GM23248 (cell line): Measurements from ENCODE around the gene ZBP1. TPM values are rescaled to one million over a fixed set of nuclear protein-coding genes. Genes with fewer than 3 reads are reported as not detected.

Experiments
- DNase-seq: peaks from one replicate; pipeline ENCODE4 v3.0.0-alpha.2; 2015
- H2AFZ ChIP-seq: fragments of 200-600 bp; sonication (generic); 2 replicates; pipeline ENCODE4 v1.6.1; 2016; ENCODE audit warnings: antibody characterized with exemption
- H3F3A ChIP-seq: fragments of 200-600 bp; sonication (generic); 2 replicates; pipeline ENCODE4 v1.6.1; 2016; ENCODE audit warnings: mild to moderate bottlenecking, antibody characterized with exemption, mixed run types; ENCODE audit not compliant: insufficient read depth
- H3K27ac ChIP-seq: fragments of 200-600 bp; sonication (generic); 2 replicates; pipeline ENCODE4 v1.5.1; 2016; ENCODE audit warnings: mild to moderate bottlenecking
- H3K27me3 ChIP-seq: fragments of 200-600 bp; sonication (generic); replicated peaks from 2 replicates; pipeline ENCODE4 v1.6.1; 2016; ENCODE audit warnings: mild to moderate bottlenecking; ENCODE audit not compliant: insufficient read depth
- H3K36me3 ChIP-seq: fragments of 200-600 bp; sonication (generic); 2 replicates; pipeline ENCODE4 v1.6.1; 2016; ENCODE audit warnings: low read depth, mild to moderate bottlenecking
- H3K4me1 ChIP-seq: fragments of 200-600 bp; sonication (generic); 2 replicates; pipeline ENCODE4 v1.6.1; 2016; ENCODE audit warnings: mild to moderate bottlenecking; ENCODE audit not compliant: insufficient read depth
- H3K4me2 ChIP-seq: fragments of 200-600 bp; sonication (generic); one replicate; pipeline ENCODE4 v1.6.1; 2016; ENCODE audit warnings: mild to moderate bottlenecking; ENCODE audit not compliant: unreplicated experiment
- H3K4me3 ChIP-seq: fragments of 200-600 bp; sonication (generic); 2 replicates; pipeline ENCODE4 v1.5.1; 2016; ENCODE audit warnings: mild to moderate bottlenecking
- H3K79me2 ChIP-seq: fragments of 200-600 bp; sonication (generic); 2 replicates; pipeline ENCODE4 v1.6.1; 2016; ENCODE audit warnings: mild to moderate bottlenecking; ENCODE audit not compliant: insufficient read depth
- H3K9ac ChIP-seq: fragments of 200-600 bp; sonication (generic); 2 replicates; pipeline ENCODE4 v1.6.1; 2016; ENCODE audit warnings: mild to moderate bottlenecking
- H3K9me2 ChIP-seq: fragments of 200-600 bp; sonication (generic); 2 replicates; pipeline ENCODE4 v1.6.1; 2016; ENCODE audit warnings: mixed run types, mild to moderate bottlenecking, moderate library complexity; ENCODE audit not compliant: insufficient read depth
- H3K9me3 ChIP-seq: fragments of 200-600 bp; sonication (generic); one replicate; pipeline ENCODE4 v1.6.1; 2017; ENCODE audit warnings: low read depth
- H4K20me1 ChIP-seq: fragments of 200-600 bp; sonication (generic); 2 replicates; pipeline ENCODE4 v1.6.0; 2016; ENCODE audit not compliant: insufficient read depth
- EZH2 ChIP-seq: fragments of 200-600 bp; sonication (generic); IDR thresholded peaks from 2 replicates; pipeline ENCODE4 v1.6.1; 2018; ENCODE audit warnings: antibody characterized with exemption, mild to moderate bottlenecking; ENCODE audit not compliant: insufficient read depth, poor library complexity, severe bottlenecking
- EZH2phosphoT487 ChIP-seq: fragments of 200-600 bp; sonication (generic); IDR thresholded peaks from 2 replicates; pipeline ENCODE4 v1.6.1; 2018; ENCODE audit warnings: antibody characterized with exemption, moderate library complexity, mild to moderate bottlenecking, low read depth; ENCODE audit not compliant: insufficient read depth
- WGBS, 2 experiments: methylation state at CpG; one replicate each; pipeline ENCODE4 v1.1.6; 2015 to 2017; ENCODE audit warnings: low lambda C conversion rate in 2 of 2, low coverage in 1 of 2; ENCODE audit errors: missing lambda C conversion rate in 2 of 2; 5-methylcytosine and 5-hydroxymethylcytosine counted together
- in situ Hi-C: fragments of 300-500 bp; cut with MboI; formaldehyde crosslinking; loops from 2 replicates; pipeline ENCODE4 v1.15.0; 2020
- polyA plus RNA-seq: library from polyadenylated mRNA; unstranded; fragments of >200 nt; fragmentation: Nextera tagmentation; extraction: Ambion mirVana; gene quantifications from 2 replicates; pipeline ENCODE4 v1.2.1, GENCODE V29; 2016
- total RNA-seq: library from RNA; depleted of rRNA; stranded (reverse); fragments of >200 nt; shearing (Covaris generic); gene quantifications from 2 replicates; pipeline ENCODE4 v1.2.3, GENCODE V29; 2014

The ZBP1 gene
- total and polyA plus RNA-seq, 2 experiments from 2014 or later: not detected

DNA sequence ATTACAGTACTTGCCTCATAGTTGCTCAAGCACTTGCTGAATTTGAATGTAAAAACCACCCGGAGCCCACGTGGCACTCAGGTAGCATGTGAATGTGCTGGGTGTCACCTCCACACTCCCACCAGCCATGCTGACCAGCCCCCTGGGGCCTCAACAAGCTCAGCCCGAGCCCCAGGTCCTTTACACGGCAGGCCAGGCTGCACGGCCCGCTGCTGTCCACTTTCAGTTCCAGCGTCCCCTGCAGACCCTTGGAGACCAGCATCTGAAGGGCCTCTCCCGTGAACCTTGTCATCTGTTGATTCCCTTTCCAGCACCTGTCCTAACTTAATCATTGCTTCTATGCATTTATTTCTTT, 33.3 kb upstream of the ZBP1 start:
- WGBS, 2 experiments: 93 to 94% methylated on average over 8 of the region's 8 CpGs
- H3K79me2 ChIP-seq: no peaks in the 10 kb centered on the region
- H3K9me3 ChIP-seq: no peaks in the 10 kb centered on the region
- H3K4me3 ChIP-seq: no peak overlapping the region
- in situ Hi-C loops: no loop called here
- no peaks in the 10 kb centered on the region; the same call in 1 of the 2 replicates for H3K36me3 ChIP-seq
- no peaks in the 10 kb centered on the region for H3F3A ChIP-seq
- TF ChIP-seq EZH2 (no peak), EZH2phosphoT487 (no peak)
- no peak overlapping the region for H3K27ac ChIP-seq
- no peak overlapping the region for H2AFZ ChIP-seq
- no peak overlapping the region for H3K4me2 ChIP-seq
- DNase-seq: no peak
- no peaks in the 10 kb centered on the region for H3K4me1 ChIP-seq
- no peak overlapping the region for H3K9ac ChIP-seq
- H4K20me1 ChIP-seq: no peaks in the 10 kb centered on the region
- H3K27me3 ChIP-seq: no peaks in the 10 kb centered on the region
- H3K9me2 ChIP-seq: no peaks in the 10 kb centered on the region

DNA sequence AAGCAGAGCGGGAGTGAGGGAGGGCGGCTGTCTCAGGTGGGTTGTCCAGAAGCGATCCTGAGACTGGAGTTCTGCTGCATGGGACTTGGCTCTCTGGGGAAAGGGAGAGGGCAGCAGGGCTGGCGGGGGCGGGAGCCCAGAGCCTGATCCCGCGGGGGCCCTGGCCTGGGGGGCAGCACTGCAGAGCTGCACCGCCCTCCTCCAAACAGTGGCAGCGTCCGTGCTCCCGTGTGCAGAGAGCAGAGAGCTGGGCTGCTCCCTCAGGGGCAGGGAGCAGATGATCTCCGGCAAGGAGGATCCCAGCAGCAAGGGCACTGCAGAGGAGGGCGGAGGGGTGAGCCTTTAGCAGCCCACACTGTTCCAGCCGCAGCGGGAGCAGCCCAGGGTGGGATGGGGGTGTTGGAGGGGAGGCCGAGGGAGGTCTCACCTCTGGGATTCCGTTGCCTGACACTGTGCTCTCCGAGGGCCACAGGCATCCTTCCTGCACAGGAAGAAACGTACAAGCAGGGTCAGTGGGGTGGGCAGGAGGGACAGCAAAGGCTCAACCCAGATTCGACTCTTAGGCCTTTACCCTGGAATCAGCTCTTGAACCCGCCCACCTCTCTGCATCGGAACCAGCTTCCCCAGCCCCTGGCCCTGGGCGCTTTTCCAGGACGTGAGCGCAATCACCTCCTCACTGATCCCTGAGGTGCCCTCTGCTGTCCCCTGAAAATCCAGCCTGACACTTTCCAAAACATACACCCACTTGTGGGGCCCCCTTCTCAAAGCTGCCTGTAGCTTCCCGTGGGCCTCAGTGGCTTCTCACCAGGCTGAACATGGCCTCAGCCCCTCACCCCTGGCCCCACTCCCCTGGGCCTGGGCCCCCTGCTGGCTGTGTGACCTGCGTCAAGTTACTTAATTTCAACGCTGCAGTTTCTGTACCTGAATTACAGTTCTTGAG, 32.6 kb upstream of the ZBP1 start:
- WGBS, 2 experiments: 92 to 96% methylated on average over 17 to 26 of the region's 28 CpGs
- Histone ChIP-seq H3K4me2 (no peak overlapping the region), H3K9me3 (no peaks in the 10 kb centered on the region), H3F3A (no peaks in the 10 kb centered on the region), H4K20me1 (no peaks in the 10 kb centered on the region), H3K79me2 (no peaks in the 10 kb centered on the region), H3K4me3 (no peak overlapping the region), H3K9ac (no peak overlapping the region), H2AFZ (no peak overlapping the region), H3K9me2 (no peaks in the 10 kb centered on the region), H3K27ac (no peak overlapping the region), H3K27me3 (no peaks in the 10 kb centered on the region), H3K36me3 (no peaks in the 10 kb centered on the region; the same call in 1 of the 2 replicates), H3K4me1 (no peaks in the 10 kb centered on the region)
- no peak for TF ChIP-seq EZH2phosphoT487
- TF ChIP-seq EZH2: no peak
- no peak for DNase-seq
- in situ Hi-C loops: no loop called here

DNA sequence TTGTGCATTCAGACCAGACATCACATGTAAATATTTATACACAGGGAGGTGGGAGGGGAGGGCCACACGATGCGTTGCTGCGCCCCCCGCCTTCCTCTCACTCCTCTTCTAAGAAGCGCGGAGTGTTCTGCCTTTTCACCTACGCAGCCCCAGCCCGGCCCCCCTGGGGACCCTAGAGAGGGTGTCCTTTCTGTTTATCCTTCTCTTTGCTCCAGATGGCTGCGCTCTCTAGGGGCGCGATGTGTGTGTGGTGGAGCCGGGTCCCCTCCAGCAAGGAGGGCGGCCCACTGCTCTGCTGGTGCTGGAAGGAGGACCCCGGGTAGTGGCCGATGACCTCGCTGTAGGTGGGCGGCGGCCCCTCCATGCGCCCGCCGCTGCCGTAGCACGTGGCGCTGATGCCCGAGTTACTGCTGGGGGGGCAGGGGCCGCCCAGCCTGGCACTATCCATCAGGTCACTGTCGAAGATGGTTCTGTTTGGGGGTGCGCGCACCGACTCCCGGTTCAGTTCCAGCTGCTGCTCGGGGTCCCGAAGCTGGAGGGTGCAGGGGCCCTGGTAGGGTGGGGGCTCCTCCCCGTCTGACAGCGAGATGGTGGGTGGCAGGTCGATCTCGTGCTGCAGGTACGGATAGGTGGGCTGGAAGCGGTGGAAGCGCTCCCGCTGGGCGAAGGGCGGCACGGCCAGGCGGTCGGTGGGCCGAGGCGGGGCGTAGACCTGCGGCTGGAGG, 31.8 kb upstream of the ZBP1 start:
- Histone ChIP-seq H3K79me2 (no peaks in the 10 kb centered on the region), H2AFZ (no peak overlapping the region), H3K4me3 (no peak overlapping the region), H4K20me1 (no peaks in the 10 kb centered on the region), H3K4me1 (no peaks in the 10 kb centered on the region), H3K36me3 (no peaks in the 10 kb centered on the region; the same call in 1 of the 2 replicates), H3K27me3 (no peaks in the 10 kb centered on the region), H3K27ac (no peak overlapping the region), H3K9me2 (no peaks in the 10 kb centered on the region), H3K4me2 (no peak overlapping the region), H3K9ac (no peak overlapping the region), H3F3A (no peaks in the 10 kb centered on the region), H3K9me3 (no peaks in the 10 kb centered on the region)
- no peak for DNase-seq
- TF ChIP-seq EZH2 (no peak), EZH2phosphoT487 (no peak)
- in situ Hi-C loops: no loop called here
- WGBS, 2 experiments: 95% methylated on average over 33 to 50 of the region's 50 CpGs

- Histone ChIP-seq H3K4me2 (no peak overlapping the region), H3F3A (no peaks in the 10 kb centered on the region), H3K9me3 (no peaks in the 10 kb centered on the region), H3K4me1 (no peaks in the 10 kb centered on the region), H3K36me3 (no peaks in the 10 kb centered on the region; the same call in 1 of the 2 replicates), H3K9ac (no peak overlapping the region), H3K27me3 (no peaks in the 10 kb centered on the region), H3K79me2 (no peaks in the 10 kb centered on the region), H2AFZ (no peak overlapping the region), H3K9me2 (no peaks in the 10 kb centered on the region), H4K20me1 (no peaks in the 10 kb centered on the region), H3K27ac (no peak overlapping the region), H3K4me3 (no peak overlapping the region)
- DNase-seq: no peak
- WGBS, 2 experiments: 88 to 90% methylated on average over 23 of the region's 23 CpGs
- in situ Hi-C loops: no loop called here
- TF ChIP-seq EZH2: no peak
- no peak for TF ChIP-seq EZH2phosphoT487
These were observed 30.7 kb upstream of the ZBP1 start for GRCh38 chr20:57650756-57651483.
